T-helper 1 cell treated with Interleukin-12 subunit alpha and Interleukin-12 subunit beta and Interleukin-4 antibody, amounts not matched to agents 30 μg/mL and 1 μg/mL, for 36 hours (primary cell): ENCODE results near the gene SLC25A22.

ENCODE experiments used
- H3K27ac Mint-ChIP-seq: one replicate; pipeline ENCODE4 v1.8.0; 2021; ENCODE audit warnings: mild to moderate bottlenecking, mixed read lengths
- H3K27me3 Mint-ChIP-seq: one replicate; pipeline ENCODE4 v1.8.0; 2021; ENCODE audit warnings: low read depth, mixed read lengths
- H3K36me3 Mint-ChIP-seq: one replicate; pipeline ENCODE4 v1.8.0; 2021; ENCODE audit warnings: low read depth, mixed read lengths
- H3K4me1 Mint-ChIP-seq: one replicate; pipeline ENCODE4 v1.8.0; 2021; ENCODE audit warnings: low read depth, mixed read lengths
- H3K4me3 Mint-ChIP-seq: one replicate; pipeline ENCODE4 v1.8.0; 2021; ENCODE audit warnings: mild to moderate bottlenecking, moderate library complexity, mixed read lengths
- H3K9me3 Mint-ChIP-seq: one replicate; pipeline ENCODE4 v1.8.0; 2021; ENCODE audit warnings: mixed read lengths

SLC25A22 gene

GRCh38 chr11:829176-829846, 31.2 kb upstream of the SLC25A22 start:
- H3K9me3 Mint-ChIP-seq, result no peaks in the 10 kb centered on the region
- no peak overlapping the region for H3K27ac Mint-ChIP-seq
- peaks cover 4% of the 10 kb centered on the region for H3K4me1 Mint-ChIP-seq
- H3K4me3 Mint-ChIP-seq, result peak overlapping the region; percentile 37
- peaks cover 6% of the 10 kb centered on the region for H3K36me3 Mint-ChIP-seq
- peaks cover 41% of the 10 kb centered on the region for H3K27me3 Mint-ChIP-seq

GRCh38 chr11:828506-829175, 30.6 kb upstream of the SLC25A22 start:
- Mint-ChIP-seq H3K4me3 (peak overlapping the region; percentile 76), H3K27ac (no peak overlapping the region)

GRCh38 chr11:827897-828192, 29.8 kb upstream of the SLC25A22 start, which contains the start of gene CRACR2B:
Gene CRACR2B, plus strand, starts transcription at chr11:827919. Its CDS starts 689 bp downstream, at chr11:828608.
- H3K36me3 Mint-ChIP-seq, result peaks cover 6% of the 10 kb centered on the region
- no peak within 1 kb of the TSS for H3K27ac Mint-ChIP-seq
- peaks cover 41% of the 10 kb centered on the region for H3K27me3 Mint-ChIP-seq
- H3K9me3 Mint-ChIP-seq, result no peaks in the 10 kb centered on the region
- H3K4me3 Mint-ChIP-seq, result peak within 1 kb of the TSS; percentile 76
- peaks cover 4% of the 10 kb centered on the region for H3K4me1 Mint-ChIP-seq

More at GRCh38 chr11:828506-829175, 30.6 kb upstream of the SLC25A22 start:
- H3K4me1 Mint-ChIP-seq, result peaks cover 4% of the 10 kb centered on the region
- H3K9me3 Mint-ChIP-seq, result no peaks in the 10 kb centered on the region
- H3K36me3 Mint-ChIP-seq, result peaks cover 6% of the 10 kb centered on the region
- H3K27me3 Mint-ChIP-seq, result peaks cover 41% of the 10 kb centered on the region

GRCh38 chr11:827146-827896, 29.2 kb upstream of the SLC25A22 start:
- Mint-ChIP-seq H3K27me3 (peaks cover 41% of the 10 kb centered on the region), H3K4me1 (peaks cover 4% of the 10 kb centered on the region), H3K4me3 (peak overlapping the region; percentile 76), H3K9me3 (no peaks in the 10 kb centered on the region), H3K36me3 (peaks cover 6% of the 10 kb centered on the region), H3K27ac (no peak overlapping the region)

- Mint-ChIP-seq H3K36me3 (peaks cover 6% of the 10 kb centered on the region), H3K9me3 (no peaks in the 10 kb centered on the region), H3K4me1 (peaks cover 4% of the 10 kb centered on the region), H3K27me3 (peaks cover 36% of the 10 kb centered on the region), H3K4me3 (peak overlapping the region; percentile 76), H3K27ac (peak overlapping the region; percentile 49)
These were observed 28.7 kb upstream of the SLC25A22 start for GRCh38 chr11:826836-827145.

DNA sequence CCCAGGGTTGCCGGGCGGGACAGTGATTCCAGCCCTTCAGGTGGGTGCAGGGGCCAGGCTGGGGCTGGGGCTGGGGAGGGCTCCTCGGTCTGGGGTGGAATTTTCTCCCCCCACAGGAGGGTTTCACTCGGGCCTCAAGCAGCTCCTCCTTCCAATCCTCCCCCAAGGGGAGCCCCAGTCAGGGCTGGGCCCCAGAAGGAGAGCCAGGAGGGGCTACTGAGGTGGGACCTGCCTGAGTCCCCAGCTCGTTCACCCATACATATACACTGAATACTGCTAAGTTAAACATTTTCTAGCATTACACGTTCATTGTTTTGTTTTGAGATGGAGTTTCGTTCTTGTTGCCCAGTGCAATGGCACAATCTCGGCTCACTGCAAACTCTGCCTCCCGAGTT, 28.1 kb upstream of the SLC25A22 start:
- Mint-ChIP-seq H3K27ac (no peak overlapping the region), H3K4me3 (peak overlapping the region; percentile 76), H3K27me3 (peaks cover 30% of the 10 kb centered on the region), H3K4me1 (peaks cover 5% of the 10 kb centered on the region), H3K9me3 (no peaks in the 10 kb centered on the region), H3K36me3 (peaks cover 6% of the 10 kb centered on the region)

- H3K27me3 Mint-ChIP-seq, result peaks cover 27% of the 10 kb centered on the region
- peaks cover 8% of the 10 kb centered on the region for H3K4me1 Mint-ChIP-seq
- H3K36me3 Mint-ChIP-seq, result peaks cover 6% of the 10 kb centered on the region
- no peaks in the 10 kb centered on the region for H3K9me3 Mint-ChIP-seq
- no peak overlapping the region for H3K27ac Mint-ChIP-seq
- H3K4me3 Mint-ChIP-seq, result no peak overlapping the region
These were observed 27.5 kb upstream of the SLC25A22 start for GRCh38 chr11:825366-826226.

GRCh38 chr11:824942-825341, 26.9 kb upstream of the SLC25A22 start:
- peaks cover 6% of the 10 kb centered on the region for H3K36me3 Mint-ChIP-seq
- H3K27ac Mint-ChIP-seq, result no peak overlapping the region
- peaks cover 26% of the 10 kb centered on the region for H3K27me3 Mint-ChIP-seq
- H3K4me3 Mint-ChIP-seq, result no peak overlapping the region
- no peaks in the 10 kb centered on the region for H3K9me3 Mint-ChIP-seq
- H3K4me1 Mint-ChIP-seq, result peaks cover 8% of the 10 kb centered on the region

DNA sequence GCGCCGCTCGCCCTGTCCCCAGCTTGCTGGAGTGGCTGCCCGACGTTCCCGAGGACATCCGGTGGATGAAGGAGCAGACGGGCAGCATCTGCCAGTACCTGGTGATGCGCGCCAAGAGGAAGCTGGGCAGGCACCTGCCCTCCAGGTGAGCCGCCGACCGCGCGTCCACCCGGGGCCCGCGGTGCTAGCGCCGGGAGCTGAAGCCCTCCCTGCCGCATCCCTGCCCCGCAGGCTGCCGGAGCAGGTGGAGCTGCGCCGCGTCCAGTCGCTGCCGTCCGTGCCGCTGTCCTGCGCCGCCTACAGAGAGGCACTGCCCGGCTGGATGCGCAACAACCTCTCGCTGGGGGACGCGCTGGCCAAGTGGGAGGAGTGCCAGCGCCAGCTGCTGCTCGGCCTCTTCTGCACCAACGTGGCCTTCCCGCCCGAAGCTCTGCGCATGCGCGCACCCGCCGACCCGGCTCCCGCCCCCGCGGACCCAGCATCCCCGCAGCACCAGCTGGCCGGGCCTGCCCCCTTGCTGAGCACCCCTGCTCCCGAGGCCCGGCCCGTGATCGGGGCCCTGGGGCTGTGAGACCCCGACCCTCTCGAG, 26.3 kb upstream of the SLC25A22 start:
- peaks cover 6% of the 10 kb centered on the region for H3K36me3 Mint-ChIP-seq
- H3K27me3 Mint-ChIP-seq, result peaks cover 20% of the 10 kb centered on the region
- H3K4me3 Mint-ChIP-seq, result no peak overlapping the region
- no peaks in the 10 kb centered on the region for H3K9me3 Mint-ChIP-seq
- H3K4me1 Mint-ChIP-seq, result peaks cover 8% of the 10 kb centered on the region
- no peak overlapping the region for H3K27ac Mint-ChIP-seq

DNA sequence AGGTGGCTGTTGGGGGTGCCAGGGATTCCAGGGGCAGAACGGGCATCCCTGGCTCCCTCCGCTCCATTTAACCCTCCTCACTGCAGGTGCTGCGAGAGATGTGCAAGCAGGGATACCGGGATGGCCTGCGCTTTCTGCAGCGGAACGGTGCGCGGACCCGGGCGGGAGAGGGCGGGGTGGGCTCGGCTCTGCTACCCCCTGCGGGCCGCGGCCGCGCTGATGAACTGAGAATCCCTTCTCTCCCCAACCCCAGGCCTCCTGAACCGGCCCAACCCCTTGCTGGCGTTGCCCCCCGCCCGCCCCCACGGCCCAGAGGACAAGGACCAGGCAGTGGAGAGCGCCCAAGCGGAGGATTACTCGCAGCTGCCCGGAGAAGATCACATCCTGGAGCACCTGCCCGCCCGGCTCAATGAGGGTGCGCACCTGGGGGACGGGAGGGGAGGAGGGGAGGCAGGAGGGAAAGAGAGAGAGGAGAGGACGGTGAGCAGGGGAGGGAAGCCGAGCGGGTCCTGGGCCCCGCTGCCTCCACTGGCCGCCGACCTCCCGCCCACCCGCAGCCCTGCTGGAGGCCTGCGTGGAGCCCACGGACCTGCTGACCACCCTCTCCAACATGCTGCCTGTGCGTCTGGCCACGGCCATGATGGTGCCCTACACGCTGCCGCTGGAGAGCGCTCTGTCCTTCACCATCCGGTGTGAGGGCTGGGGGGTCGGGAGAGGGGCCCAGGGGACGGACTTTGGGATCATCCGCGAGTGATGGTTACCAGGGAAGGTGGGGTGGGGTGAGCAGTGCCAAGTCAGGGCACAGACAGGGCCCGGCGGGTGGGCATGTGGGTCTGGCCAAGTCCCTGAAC, 25.6 kb upstream of the SLC25A22 start:
- peaks cover 6% of the 10 kb centered on the region for H3K36me3 Mint-ChIP-seq
- no peaks in the 10 kb centered on the region for H3K9me3 Mint-ChIP-seq
- no peak overlapping the region for H3K27ac Mint-ChIP-seq
- no peak overlapping the region for H3K4me3 Mint-ChIP-seq
- H3K4me1 Mint-ChIP-seq, result peaks cover 8% of the 10 kb centered on the region
- peaks cover 13% of the 10 kb centered on the region for H3K27me3 Mint-ChIP-seq

- Mint-ChIP-seq H3K36me3 (peaks cover 6% of the 10 kb centered on the region), H3K27me3 (no peaks in the 10 kb centered on the region), H3K27ac (no peak overlapping the region), H3K4me1 (peaks cover 6% of the 10 kb centered on the region), H3K4me3 (no peak overlapping the region), H3K9me3 (no peaks in the 10 kb centered on the region)
These were observed 23.7 kb upstream of the SLC25A22 start for GRCh38 chr11:821512-822371.

- Mint-ChIP-seq H3K4me1 (peaks cover 7% of the 10 kb centered on the region), H3K27ac (peak overlapping the region; percentile 20), H3K36me3 (peaks cover 6% of the 10 kb centered on the region), H3K9me3 (no peaks in the 10 kb centered on the region), H3K4me3 (peak overlapping the region; percentile 82), H3K27me3 (no peaks in the 10 kb centered on the region)
These were observed 22.8 kb upstream of the SLC25A22 start for GRCh38 chr11:820655-821511.
